AG10803 (cell line): ENCODE data around the gene CHD2.

ENCODE experiments used
- DNase-seq: peaks from one replicate; pipeline ENCODE4 v3.0.0; 2010; ENCODE audit warnings: low read depth
- H3K4me3 ChIP-seq: 2 replicates; pipeline ENCODE4 v1.5.1; 2011; ENCODE audit warnings: mild to moderate bottlenecking, low read length, control low read depth
- CTCF ChIP-seq: conservative IDR thresholded peaks from 2 replicates; pipeline ENCODE4 v1.5.1; 2011; ENCODE audit warnings: mild to moderate bottlenecking, low read length, control low read depth, inconsistent platforms

CHD2 gene

GRCh38 chr15:92877000-92877399 is 23.1 kb upstream of the CHD2 start:
- TF ChIP-seq CTCF, result no peak
- DNase-seq, result no peak
- H3K4me3 ChIP-seq, result no peak overlapping the region

- H3K4me3 ChIP-seq, result no peak overlapping the region
- TF ChIP-seq CTCF, result no peak
- no peak for DNase-seq
These were observed 22.7 kb upstream of the CHD2 start for GRCh38 chr15:92877416-92877815.

GRCh38 chr15:92878593-92879053 is 21.5 kb upstream of the CHD2 start:
- H3K4me3 ChIP-seq, result no peak overlapping the region
- DNase-seq, result no peak
- TF ChIP-seq CTCF, result no peak

GRCh38 chr15:92879949-92880725 is 20.0 kb upstream of the CHD2 start:
- H3K4me3 ChIP-seq, result no peak overlapping the region
- DNase-seq, result no peak
- no peak for TF ChIP-seq CTCF

GRCh38 chr15:92880796-92881195 is 19.3 kb upstream of the CHD2 start:
- H3K4me3 ChIP-seq, result no peak overlapping the region
- no peak for TF ChIP-seq CTCF
- DNase-seq, result no peak

GRCh38 chr15:92881211-92881754 is 18.8 kb upstream of the CHD2 start:
- DNase-seq, result no peak
- H3K4me3 ChIP-seq, result no peak overlapping the region
- no peak for TF ChIP-seq CTCF
